NCI-H69 (cell line): Measurements from ENCODE around the gene AMH.
A peak's percentile ranks its signal among the peaks of the same experiment; 100 is the strongest.

Source experiments
- DNase-seq: peaks from one replicate; lab custom pipeline; 2025; lab: John Stamatoyannopoulos, UW

The AMH gene

GRCh38 chr19:2235381-2236063 is 13.6 kb upstream of the AMH start:
- peak; percentile 98 for DNase-seq

GRCh38 chr19:2236064-2236313 is 13.1 kb upstream of the AMH start:
- DNase-seq, result no peak

GRCh38 chr19:2236314-2237050 is 12.6 kb upstream of the AMH start, which contains the start of the genes PLEKHJ1 and SF3A2:
TSS of gene PLEKHJ1 (minus strand) at chr19:2236329. CDS start at chr19:2236248, 81 bp downstream.
TSS of gene SF3A2 (plus strand) at chr19:2236824. CDS start at chr19:2243419, 6,595 bp downstream.
- peak; percentile 99 for DNase-seq

GRCh38 chr19:2237051-2237868 is 11.9 kb upstream of the AMH start:
- peak; percentile 53 for DNase-seq

- no peak for DNase-seq
These were observed 11.3 kb upstream of the AMH start for GRCh38 chr19:2237869-2238153.

- no peak for DNase-seq
These were observed 9.9 kb upstream of the AMH start for GRCh38 chr19:2239173-2239572.

GRCh38 chr19:2239771-2240770 is 9.1 kb upstream of the AMH start:
- DNase-seq, result no peak

- no peak for DNase-seq
These were observed 8.0 kb upstream of the AMH start for GRCh38 chr19:2240881-2241760.

- no peak for DNase-seq
These were observed 7.0 kb upstream of the AMH start for GRCh38 chr19:2242092-2242537.

- DNase-seq, result no peak
These were observed 6.3 kb upstream of the AMH start for GRCh38 chr19:2242816-2243215.

GRCh38 chr19:2243274-2244124 is 5.6 kb upstream of the AMH start:
- no peak for DNase-seq

- no peak for DNase-seq
These were observed 5.1 kb upstream of the AMH start for GRCh38 chr19:2244125-2244411.

- DNase-seq, result no peak
These were observed 4.6 kb upstream of the AMH start for GRCh38 chr19:2244486-2244885.

GRCh38 chr19:2245273-2245672 is 3.9 kb upstream of the AMH start:
- DNase-seq, result no peak

- no peak for DNase-seq
These were observed 3.0 kb upstream of the AMH start for GRCh38 chr19:2246014-2246620.

GRCh38 chr19:2246801-2247361 is 2.2 kb upstream of the AMH start:
- DNase-seq, result no peak

- no peak for DNase-seq
These were observed 1.6 kb upstream of the AMH start for GRCh38 chr19:2247433-2248101.

GRCh38 chr19:2248136-2249009 is 750 bp upstream of the AMH start:
- DNase-seq, result peak; percentile 28
